NCI-H460 (cell line): Measurements from ENCODE around the gene MCM5. TPM values are rescaled to one million over a fixed set of nuclear protein-coding genes. Genes with fewer than 3 reads are reported as not detected.
"Not testable (repeated sequence)": the region's sequence is repeated elsewhere in the genome, so short reads cannot be mapped to it uniquely, and the experiment has no call there.

Source experiments
- DNase-seq: peaks from one replicate; pipeline ENCODE4 v3.0.0-alpha.2; 2016; ENCODE audit warnings: low read depth; ENCODE audit errors: extremely low read depth
- total RNA-seq: library from RNA; depleted of rRNA; stranded (reverse); fragments of >200 nt; shearing (Covaris generic); gene quantifications from 2 replicates; pipeline ENCODE4 v1.2.3, GENCODE V29; 2014; rRNA removed

Gene MCM5
- total RNA-seq, 1 experiment from 2014 or later: 32.1 TPM

- DNase-seq: no peak
Measured at GRCh38 chr22:35467681-35468434, 67.9 kb downstream of the MCM5 start.

DNA sequence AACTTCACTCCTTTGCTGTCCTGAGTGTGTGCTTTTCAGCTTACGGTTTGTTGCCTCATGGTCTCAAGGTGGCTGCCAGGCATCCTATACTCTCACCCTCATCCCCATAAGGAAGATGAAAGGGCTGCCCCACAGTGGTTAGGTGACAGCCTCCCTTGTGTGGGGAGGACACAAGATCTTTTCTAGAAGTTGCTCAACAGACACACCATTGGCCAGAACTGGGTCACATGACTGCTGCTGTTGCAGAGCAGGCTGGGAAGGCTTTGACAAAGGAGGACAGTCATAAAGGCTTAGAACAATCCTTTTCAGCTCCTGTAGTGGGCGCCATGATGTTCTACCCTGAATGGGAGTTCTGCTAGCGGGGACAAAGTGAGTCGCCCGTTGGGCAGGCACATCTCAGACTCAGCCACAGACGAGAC, 71.0 kb downstream of the MCM5 start:
- no peak for DNase-seq

GRCh38 chr22:35471566-35471965, 71.6 kb downstream of the MCM5 start:
- DNase-seq: not testable (repeated sequence)

DNA sequence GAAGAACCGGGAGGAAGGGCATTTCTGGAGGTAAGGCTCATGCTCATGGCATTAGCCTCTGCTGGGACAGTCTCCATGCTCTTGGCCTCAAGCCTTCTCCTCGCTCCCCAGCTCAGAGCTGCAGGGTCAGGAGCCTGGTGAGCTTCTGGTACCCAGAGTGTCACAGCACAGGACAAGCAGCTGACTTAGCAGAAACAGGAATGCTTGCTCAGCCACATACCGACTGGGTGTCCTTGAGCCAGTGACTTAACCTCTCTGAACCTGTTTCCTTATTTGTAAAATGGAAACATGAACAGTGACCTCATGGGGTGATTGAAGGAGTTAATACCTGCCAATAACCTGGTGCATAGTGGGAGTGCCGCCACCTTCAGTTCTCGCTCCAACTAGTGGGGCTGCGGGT, 72.5 kb downstream of the MCM5 start:
- no peak for DNase-seq

- DNase-seq: no peak
Measured at GRCh38 chr22:35473971-35474370, 74.0 kb downstream of the MCM5 start.

Other genes with a start within 250 kb of the MCM5 start
- gene HMGXB4, start 142.6 kb upstream of the MCM5 start, total RNA-seq: 17.0 and 22.9 TPM in 2 replicates
- gene TOM1, start 100.2 kb upstream of the MCM5 start, total RNA-seq: 18.9 and 19.3 TPM in 2 replicates
- gene HMOX1, start 19.0 kb upstream of the MCM5 start, total RNA-seq: 47.5 and 49.8 TPM in 2 replicates
- gene RASD2, start 140.7 kb downstream of the MCM5 start, total RNA-seq: 0.02 TPM in 1 of 2 replicates, not detected in the other
- gene MB, start 217.2 kb downstream of the MCM5 start, total RNA-seq: 0.10 TPM in 1 of 2 replicates, not detected in the other
- 4.0 and 5.1 TPM in 2 replicates for gene APOL6, start 248.3 kb downstream of the MCM5 start, total RNA-seq